ENCODE measurements around the gene ISM2. TPM values are rescaled to one million over a fixed set of nuclear protein-coding genes. Genes with fewer than 3 reads are reported as not detected.
A peak's percentile ranks its signal among the peaks of the same experiment; 100 is the strongest.
"Not testable (repeated sequence)": the region's sequence is repeated elsewhere in the genome, so short reads cannot be mapped to it uniquely, and the experiment has no call there.

The ISM2 gene
- total RNA-seq, result 1.3 and 1.7 TPM in 2 replicates

- no peak for DNase-seq (ENCODE audit: low read depth)
Observed at GRCh38 chr14:77498120-77498979, at the start of gene ISM2. TSS of gene ISM2 (minus strand) at chr14:77498816. CDS start at chr14:77498793, 23 bp downstream.

DNA sequence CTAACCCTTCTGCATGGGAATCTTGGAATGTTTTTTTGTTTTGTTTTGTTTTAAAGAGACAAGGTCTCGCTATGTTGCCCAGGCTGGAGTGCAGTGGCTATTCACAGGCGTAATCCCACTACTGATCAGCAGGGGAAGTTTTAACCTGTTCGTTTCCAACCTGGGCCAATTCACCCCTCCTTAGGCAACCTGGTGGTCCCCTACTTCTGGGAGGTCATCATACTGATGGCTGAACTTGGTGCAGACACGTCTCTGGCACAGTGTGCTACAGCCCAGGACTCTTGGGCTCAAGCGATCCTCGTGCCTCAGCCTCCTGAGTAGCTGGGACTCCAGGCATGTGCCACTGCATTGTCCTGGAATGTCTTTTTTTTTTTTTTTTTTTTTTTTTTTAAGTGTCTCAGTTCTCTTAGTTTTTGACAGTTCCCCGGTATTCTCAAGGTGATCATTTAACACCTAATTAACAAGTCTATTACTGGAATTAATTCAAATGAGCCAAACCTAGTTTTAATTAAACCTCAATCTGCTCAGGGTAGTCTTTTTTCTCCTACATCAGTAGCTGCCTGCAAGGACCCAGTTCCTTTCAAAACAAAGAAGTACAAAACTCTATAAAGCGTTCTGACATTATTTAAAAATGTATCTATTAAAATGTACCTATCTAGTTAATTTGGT lies 49.0 kb upstream of the ISM2 start:
- DNase-seq (ENCODE audit: low read depth), result no peak

DNA sequence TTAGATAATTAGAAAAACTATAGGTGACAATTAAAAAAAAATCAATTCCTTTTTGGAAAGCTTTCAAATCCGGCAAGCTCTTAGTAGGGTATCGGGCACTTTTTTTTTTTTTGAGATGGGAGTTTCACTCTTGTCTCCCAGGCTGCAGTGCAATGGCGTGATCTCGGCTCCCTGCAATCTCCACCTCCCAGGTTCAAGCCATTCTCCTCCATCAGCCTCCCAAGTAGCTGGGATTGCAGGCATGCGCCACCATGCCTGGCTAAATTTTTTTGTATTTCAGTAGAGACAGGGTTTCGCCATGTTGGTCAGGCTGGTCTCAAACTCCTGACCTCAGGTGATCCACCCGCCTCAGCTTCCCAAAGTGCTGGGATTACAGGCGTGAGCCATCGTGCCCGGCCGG lies 46.6 kb upstream of the ISM2 start:
- not testable (repeated sequence) for DNase-seq (ENCODE audit: low read depth)

- DNase-seq (ENCODE audit: low read depth), result no peak
Observed at GRCh38 chr14:77544571-77544970, 46.0 kb upstream of the ISM2 start.

DNA sequence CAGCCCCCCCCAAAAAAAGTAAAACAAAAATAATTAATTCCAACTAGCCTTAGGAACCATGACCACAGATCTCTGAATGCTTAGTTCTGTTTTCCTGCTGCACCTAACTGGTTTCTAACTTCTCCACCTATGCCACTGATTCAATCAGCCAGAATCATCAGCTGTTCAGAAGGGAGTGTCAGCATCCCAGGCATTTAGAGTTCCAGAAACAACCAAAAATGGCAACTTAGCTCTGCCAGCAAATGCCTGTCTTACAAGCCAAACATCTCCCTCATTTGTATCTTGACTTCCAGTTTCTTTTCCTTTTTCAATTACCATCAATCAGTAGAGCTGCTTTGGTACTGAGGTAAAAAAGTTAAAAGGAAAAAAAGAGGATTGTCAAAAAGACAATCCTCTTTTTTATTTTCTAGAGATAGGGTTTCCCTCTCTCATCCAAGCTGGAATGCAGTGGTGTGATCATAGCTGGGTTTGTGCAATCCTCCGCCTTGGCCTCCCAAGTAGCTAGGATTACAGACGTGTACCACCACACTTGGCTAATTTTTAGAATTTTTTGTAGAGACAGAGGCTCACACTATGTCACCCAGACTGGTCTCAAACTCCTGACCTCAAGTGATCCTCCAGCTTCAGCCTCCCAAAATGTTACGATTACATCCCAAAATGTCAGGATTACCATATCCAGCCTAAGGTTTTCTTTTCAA lies 45.2 kb upstream of the ISM2 start:
- no peak for DNase-seq (ENCODE audit: low read depth)

DNA sequence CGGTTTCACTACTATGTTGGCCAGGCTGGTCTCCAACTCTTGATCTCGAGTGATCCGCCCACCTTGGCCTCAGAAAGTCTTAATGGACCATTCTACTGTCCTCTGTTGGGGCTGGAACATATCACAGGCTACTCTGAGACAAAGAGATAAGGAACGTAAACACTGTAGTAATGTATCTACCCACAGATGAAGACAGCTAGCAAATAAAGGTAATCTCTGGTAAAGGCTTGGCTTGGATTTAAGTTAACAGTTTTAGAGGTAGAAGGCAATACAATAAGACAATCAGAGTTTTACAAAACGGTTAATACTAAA lies 44.6 kb upstream of the ISM2 start:
- DNase-seq (ENCODE audit: low read depth), result no peak

- no peak for DNase-seq (ENCODE audit: low read depth)
Observed at GRCh38 chr14:77542421-77543239, 44.0 kb upstream of the ISM2 start.

- no peak for DNase-seq (ENCODE audit: low read depth)
Observed at GRCh38 chr14:77541905-77542304, 43.3 kb upstream of the ISM2 start.

DNA sequence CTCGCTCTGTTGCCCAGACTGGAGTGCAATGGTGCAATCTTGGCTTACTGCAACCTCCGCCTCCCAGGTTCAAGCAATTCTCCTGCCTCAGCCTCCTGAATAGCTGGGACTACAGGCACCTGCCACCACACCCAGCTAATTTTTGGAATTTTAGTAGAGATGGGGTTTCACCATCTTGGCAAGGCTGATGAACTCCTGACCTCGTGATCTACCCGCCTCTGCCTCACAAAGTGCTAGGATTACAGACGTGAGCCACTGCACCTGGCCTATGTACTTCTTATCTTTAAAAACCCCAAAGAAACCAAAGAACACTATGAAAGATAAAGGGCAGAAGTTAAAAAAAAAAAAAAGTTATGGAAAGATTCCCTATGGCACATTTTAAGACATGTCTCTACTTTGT lies 38.3 kb upstream of the ISM2 start:
- not testable (repeated sequence) for DNase-seq (ENCODE audit: low read depth)

DNA sequence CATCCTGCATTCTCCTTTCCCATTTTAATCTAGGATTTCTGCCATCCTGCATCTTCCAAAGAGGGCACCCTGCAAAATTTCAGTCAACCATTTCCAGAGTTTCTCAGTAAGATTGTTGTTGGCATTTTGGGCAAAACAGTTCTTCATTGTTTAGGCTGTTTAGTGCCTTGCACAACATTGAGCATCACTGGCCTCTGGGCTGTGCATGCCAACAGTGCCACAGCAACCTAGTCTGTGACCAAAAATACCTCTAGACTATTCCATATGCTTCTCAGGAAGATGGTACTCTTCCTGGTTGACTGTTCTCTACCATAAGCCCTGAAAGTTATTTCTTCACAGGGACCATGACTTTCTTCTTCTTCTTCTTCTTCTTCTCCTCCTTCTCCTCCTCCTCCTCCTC lies 32.5 kb upstream of the ISM2 start:
- no peak for DNase-seq (ENCODE audit: low read depth)

DNA sequence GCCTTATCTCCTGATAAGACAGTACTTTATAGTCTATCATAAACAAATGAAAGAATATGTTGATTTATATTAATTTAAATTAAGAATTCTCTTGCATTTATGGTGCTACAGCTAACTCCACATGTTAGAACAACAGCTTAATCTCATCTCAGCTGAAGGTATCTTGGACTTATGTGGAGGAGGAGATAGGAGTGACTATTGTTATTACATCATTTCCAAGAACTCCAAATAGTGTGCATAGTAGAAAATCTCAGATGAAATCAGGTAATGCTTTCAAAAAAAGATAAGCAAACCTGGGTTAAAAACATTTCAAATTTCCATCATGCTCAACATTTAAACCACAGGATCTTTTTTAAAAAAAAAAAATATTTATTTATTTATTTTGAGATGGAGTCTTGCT lies 31.3 kb upstream of the ISM2 start:
- DNase-seq (ENCODE audit: low read depth), result no peak

DNA sequence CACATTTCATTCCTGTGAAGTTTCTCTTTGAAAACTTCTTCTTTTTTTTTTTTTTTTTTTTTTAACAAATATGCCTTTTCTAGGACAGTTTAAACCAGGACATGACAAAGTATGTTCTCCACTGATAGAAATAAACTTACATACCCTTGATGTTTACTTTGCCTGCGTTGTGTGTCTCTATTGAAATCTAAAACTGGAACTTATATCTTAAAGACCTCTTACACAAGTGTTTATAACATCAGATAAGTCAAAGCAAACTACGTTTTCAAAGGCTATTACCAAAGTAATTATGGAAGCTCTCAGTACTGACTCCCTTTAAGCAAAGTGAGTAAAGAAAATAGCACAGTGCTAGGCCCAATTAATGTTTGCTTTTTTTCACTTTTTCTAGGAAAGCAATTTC lies 30.6 kb upstream of the ISM2 start:
- DNase-seq (ENCODE audit: low read depth), result no peak

GRCh38 chr14:77528701-77529100 lies 30.1 kb upstream of the ISM2 start:
- DNase-seq (ENCODE audit: low read depth), result not testable (repeated sequence)

- no peak for DNase-seq (ENCODE audit: low read depth)
Observed at GRCh38 chr14:77526266-77526665, 27.6 kb upstream of the ISM2 start.

DNA sequence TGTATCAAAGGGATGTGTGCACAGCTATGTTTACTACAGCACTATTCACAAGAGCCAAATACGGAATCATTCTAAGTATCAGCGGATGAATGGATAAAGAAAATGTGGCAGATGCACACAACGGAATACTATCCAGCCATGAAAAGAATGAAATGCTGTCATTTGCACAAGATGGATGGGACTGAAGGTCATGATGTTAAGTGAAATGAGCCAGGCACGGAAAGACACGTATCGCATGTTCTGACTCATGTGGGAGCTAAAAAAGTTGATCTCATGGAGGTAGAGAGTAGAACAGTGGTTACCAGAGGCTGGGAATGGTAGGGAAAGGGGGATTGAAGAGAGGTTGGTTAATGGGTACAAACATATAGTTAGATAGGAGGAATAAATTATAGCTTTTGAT lies 25.9 kb upstream of the ISM2 start:
- DNase-seq (ENCODE audit: low read depth), result no peak

GRCh38 chr14:77523109-77523508 lies 24.5 kb upstream of the ISM2 start:
- no peak for DNase-seq (ENCODE audit: low read depth)

- no peak for DNase-seq (ENCODE audit: low read depth)
Observed at GRCh38 chr14:77520555-77520954, 21.9 kb upstream of the ISM2 start.

DNA sequence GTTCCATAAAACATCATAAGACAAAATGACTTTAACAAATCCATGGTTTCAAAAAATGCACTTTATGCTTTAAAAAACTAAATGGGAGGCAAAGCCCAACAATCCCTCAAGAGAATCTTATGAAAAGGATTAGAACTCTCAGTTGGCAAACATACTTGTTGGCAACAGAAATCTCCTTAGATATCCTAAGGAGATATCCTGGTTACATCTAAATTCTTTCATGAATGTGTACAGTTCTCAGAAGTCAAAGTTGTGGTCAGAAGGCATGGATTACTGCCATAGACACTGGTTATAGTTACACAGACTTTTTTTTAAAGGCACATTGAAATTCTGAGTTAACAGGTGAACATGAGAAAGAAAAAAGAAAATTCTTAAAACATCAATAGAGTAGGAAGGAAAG lies 17.5 kb upstream of the ISM2 start:
- DNase-seq (ENCODE audit: low read depth), result no peak

DNA sequence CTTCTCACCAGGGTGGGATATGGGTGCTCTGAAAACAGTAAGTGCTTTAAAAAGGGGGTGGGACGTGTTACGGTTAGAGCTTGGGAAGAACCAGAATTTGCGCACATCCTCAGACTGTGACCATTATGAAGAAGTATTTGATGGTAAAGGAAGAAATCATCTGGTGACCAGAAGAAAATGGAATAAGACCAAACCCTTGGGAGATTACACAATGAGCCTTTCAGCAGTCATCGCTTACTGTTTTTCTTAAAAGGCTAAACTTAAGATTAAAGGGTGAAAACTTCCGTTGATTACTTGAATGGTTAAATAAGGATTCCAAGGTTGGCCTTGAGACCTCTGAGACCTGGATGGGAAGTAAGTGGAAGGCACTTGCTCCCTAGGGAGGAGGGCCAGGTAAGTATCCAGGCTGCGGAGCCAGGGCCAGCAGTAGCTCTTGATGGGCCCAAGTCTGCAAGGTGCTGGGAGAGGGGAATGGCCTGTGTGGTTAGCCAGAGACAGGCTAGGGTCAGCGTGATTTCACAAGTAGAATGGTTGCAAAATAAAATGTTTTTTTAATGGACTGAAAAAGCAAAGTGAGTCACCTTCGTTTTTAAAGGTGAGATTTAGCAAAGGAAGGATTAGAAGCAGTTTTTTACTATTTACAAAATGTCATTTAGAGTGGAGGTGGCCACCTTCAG lies 13.0 kb upstream of the ISM2 start:
- DNase-seq (ENCODE audit: low read depth), result peak; percentile 65

DNA sequence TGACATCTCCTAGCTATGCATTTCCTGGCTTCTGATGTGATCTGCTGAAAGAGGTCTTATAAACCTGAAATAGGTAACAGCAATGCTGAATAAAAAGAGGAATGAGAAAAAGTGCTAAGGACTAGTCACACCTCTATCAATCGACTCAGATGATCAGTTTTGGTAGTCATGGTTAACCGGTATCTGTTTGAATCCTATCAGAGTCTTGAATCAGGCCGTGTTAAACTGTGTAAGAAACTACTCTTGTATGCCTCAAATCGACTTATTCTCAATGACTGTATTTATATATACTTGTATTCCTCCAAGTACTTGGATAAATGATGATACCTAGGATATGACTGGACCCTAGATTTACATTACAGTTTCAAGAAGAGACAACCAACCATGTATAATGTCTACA lies 10.8 kb upstream of the ISM2 start:
- no peak for DNase-seq (ENCODE audit: low read depth)

- peak; percentile 19 for DNase-seq (ENCODE audit: low read depth)
Observed at GRCh38 chr14:77508876-77509275, 10.3 kb upstream of the ISM2 start.
